Cerebellar cortex (tissue), 1 donor: ENCODE measurements around the gene FIBP.
A peak's percentile ranks its signal among the peaks of the same experiment; 100 is the strongest.

Experiments used
- DNase-seq: peaks from one replicate; pipeline ENCODE4 v3.0.0-alpha.2; 2015; ENCODE audit warnings: low spot score

The FIBP gene

GRCh38 chr11:65888163-65888814 lies at the start of gene FIBP:
FIBP (minus strand) TSS chr11:65888471; CDS start chr11:65888418, 53 bp downstream.
- peak; percentile 97 for DNase-seq

- no peak for DNase-seq
Observed at GRCh38 chr11:65937766-65938165, 49.5 kb upstream of the FIBP start.

GRCh38 chr11:65934014-65934413 lies 45.7 kb upstream of the FIBP start:
- DNase-seq: peak; percentile 66

- no peak for DNase-seq
Observed at GRCh38 chr11:65932558-65932919, 44.3 kb upstream of the FIBP start.

GRCh38 chr11:65931773-65932557 lies 43.7 kb upstream of the FIBP start:
- no peak for DNase-seq

GRCh38 chr11:65928667-65929066 lies 40.4 kb upstream of the FIBP start:
- no peak for DNase-seq

GRCh38 chr11:65927904-65928397 lies 39.7 kb upstream of the FIBP start:
- DNase-seq: no peak

- DNase-seq: no peak
Observed at GRCh38 chr11:65925397-65925796, 37.1 kb upstream of the FIBP start.

- DNase-seq: no peak
Observed at GRCh38 chr11:65922565-65922964, 34.3 kb upstream of the FIBP start.

- DNase-seq: no peak
Observed at GRCh38 chr11:65921876-65922275, 33.6 kb upstream of the FIBP start.

GRCh38 chr11:65921033-65921555 lies 32.8 kb upstream of the FIBP start:
- no peak for DNase-seq

- no peak for DNase-seq
Observed at GRCh38 chr11:65920372-65920802, 32.1 kb upstream of the FIBP start.

GRCh38 chr11:65919573-65920371 lies 31.5 kb upstream of the FIBP start:
- no peak for DNase-seq

GRCh38 chr11:65919141-65919572 lies 30.9 kb upstream of the FIBP start, which contains the start of gene DRAP1:
DRAP1 (plus strand) TSS chr11:65919426; CDS start chr11:65919502, 76 bp downstream.
- peak; percentile 99 for DNase-seq

GRCh38 chr11:65918211-65919140 lies 30.2 kb upstream of the FIBP start, which contains the start of gene C11orf68:
C11orf68 (minus strand) TSS chr11:65919062; CDS start chr11:65919031, 31 bp downstream.
- peak; percentile 57 for DNase-seq

- no peak for DNase-seq
Observed at GRCh38 chr11:65917434-65918210, 29.4 kb upstream of the FIBP start.

- no peak for DNase-seq
Observed at GRCh38 chr11:65917077-65917433, 28.8 kb upstream of the FIBP start.

GRCh38 chr11:65916391-65916790 lies 28.1 kb upstream of the FIBP start:
- DNase-seq: no peak

- DNase-seq: peak; percentile 73
Observed at GRCh38 chr11:65915821-65916251, 27.6 kb upstream of the FIBP start.
